ENCODE data around the gene APOL6. TPM values are rescaled to one million over a fixed set of nuclear protein-coding genes. Genes with fewer than 3 reads are reported as not detected.

Gene APOL6
- total and polyA plus RNA-seq, 9 of the 15 experiments (the other 6 are each of a cell fraction or from before 2014, with no cell fraction given): 0.29 to 1.2 (median 0.70) TPM

- TF ChIP-seq, protein P1, sequence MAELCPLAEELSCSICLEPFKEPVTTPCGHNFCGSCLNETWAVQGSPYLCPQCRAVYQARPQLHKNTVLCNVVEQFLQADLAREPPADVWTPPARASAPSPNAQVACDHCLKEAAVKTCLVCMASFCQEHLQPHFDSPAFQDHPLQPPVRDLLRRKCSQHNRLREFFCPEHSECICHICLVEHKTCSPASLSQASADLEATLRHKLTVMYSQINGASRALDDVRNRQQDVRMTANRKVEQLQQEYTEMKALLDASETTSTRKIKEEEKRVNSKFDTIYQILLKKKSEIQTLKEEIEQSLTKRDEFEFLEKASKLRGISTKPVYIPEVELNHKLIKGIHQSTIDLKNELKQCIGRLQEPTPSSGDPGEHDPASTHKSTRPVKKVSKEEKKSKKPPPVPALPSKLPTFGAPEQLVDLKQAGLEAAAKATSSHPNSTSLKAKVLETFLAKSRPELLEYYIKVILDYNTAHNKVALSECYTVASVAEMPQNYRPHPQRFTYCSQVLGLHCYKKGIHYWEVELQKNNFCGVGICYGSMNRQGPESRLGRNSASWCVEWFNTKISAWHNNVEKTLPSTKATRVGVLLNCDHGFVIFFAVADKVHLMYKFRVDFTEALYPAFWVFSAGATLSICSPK (IDR thresholded peaks at IDR 0.05; ENCODE audit: borderline replicate concordance): no peak
- no peak for TF ChIP-seq FOXA1 (IDR thresholded peaks at IDR 0.05; ENCODE audit: borderline replicate concordance)
- TF ChIP-seq ZNF785 (CRISPR knock-in tag; IDR thresholded peaks at IDR 0.05): no peak
- TF ChIP-seq FOXJ3 (CRISPR knock-in tag; IDR thresholded peaks at IDR 0.05): no peak
- no peak for TF ChIP-seq RREB1 (CRISPR knock-in tag; IDR thresholded peaks at IDR 0.05)
- TF ChIP-seq, protein P2, sequence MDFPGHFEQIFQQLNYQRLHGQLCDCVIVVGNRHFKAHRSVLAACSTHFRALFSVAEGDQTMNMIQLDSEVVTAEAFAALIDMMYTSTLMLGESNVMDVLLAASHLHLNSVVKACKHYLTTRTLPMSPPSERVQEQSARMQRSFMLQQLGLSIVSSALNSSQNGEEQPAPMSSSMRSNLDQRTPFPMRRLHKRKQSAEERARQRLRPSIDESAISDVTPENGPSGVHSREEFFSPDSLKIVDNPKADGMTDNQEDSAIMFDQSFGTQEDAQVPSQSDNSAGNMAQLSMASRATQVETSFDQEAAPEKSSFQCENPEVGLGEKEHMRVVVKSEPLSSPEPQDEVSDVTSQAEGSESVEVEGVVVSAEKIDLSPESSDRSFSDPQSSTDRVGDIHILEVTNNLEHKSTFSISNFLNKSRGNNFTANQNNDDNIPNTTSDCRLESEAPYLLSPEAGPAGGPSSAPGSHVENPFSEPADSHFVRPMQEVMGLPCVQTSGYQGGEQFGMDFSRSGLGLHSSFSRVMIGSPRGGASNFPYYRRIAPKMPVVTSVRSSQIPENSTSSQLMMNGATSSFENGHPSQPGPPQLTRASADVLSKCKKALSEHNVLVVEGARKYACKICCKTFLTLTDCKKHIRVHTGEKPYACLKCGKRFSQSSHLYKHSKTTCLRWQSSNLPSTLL (IDR thresholded peaks at IDR 0.05): no peak
- no peak for TF ChIP-seq LCOR (CRISPR knock-in tag; IDR thresholded peaks at IDR 0.05)
- 0 out of 2 replicates have a peak, but pooled peaks have one; percentile 16 for TF ChIP-seq ZNF311 (CRISPR knock-in tag; IDR thresholded peaks at IDR 0.05)
- no peak for TF ChIP-seq MCM7 (IDR thresholded peaks at IDR 0.05)
- TF ChIP-seq ZNF140 (CRISPR knock-in tag; IDR thresholded peaks at IDR 0.05): no peak
- TF ChIP-seq NFIC (IDR thresholded peaks at IDR 0.05): no peak
- TF ChIP-seq UBTF (IDR thresholded peaks at IDR 0.05; ENCODE audit: borderline replicate concordance in 1 of 2, low read depth in 2 of 2, low read length in 2 of 2): no peak
- TF ChIP-seq NCOA2 (IDR thresholded peaks at IDR 0.05; ENCODE audit: partially characterized antibody in 2 of 2): no peak
- no peak for TF ChIP-seq ZBTB8A (IDR thresholded peaks at IDR 0.05; ENCODE audit: partially characterized antibody)
- no peak for TF ChIP-seq RFX7 (CRISPR knock-in tag; IDR thresholded peaks at IDR 0.05)
Observed at GRCh38 chr22:35648066-35649025, at the start of gene APOL6 (continued).
